CMK (cell line): Measurements from ENCODE around the gene PPP1R11.
"Not testable (repeated sequence)": the region's sequence is repeated elsewhere in the genome, so short reads cannot be mapped to it uniquely, and the experiment has no call there.

Source experiments
- DNase-seq: peaks from one replicate; pipeline ENCODE4 v3.0.0-alpha.2; 2010; ENCODE audit warnings: low read depth

The PPP1R11 gene

DNA sequence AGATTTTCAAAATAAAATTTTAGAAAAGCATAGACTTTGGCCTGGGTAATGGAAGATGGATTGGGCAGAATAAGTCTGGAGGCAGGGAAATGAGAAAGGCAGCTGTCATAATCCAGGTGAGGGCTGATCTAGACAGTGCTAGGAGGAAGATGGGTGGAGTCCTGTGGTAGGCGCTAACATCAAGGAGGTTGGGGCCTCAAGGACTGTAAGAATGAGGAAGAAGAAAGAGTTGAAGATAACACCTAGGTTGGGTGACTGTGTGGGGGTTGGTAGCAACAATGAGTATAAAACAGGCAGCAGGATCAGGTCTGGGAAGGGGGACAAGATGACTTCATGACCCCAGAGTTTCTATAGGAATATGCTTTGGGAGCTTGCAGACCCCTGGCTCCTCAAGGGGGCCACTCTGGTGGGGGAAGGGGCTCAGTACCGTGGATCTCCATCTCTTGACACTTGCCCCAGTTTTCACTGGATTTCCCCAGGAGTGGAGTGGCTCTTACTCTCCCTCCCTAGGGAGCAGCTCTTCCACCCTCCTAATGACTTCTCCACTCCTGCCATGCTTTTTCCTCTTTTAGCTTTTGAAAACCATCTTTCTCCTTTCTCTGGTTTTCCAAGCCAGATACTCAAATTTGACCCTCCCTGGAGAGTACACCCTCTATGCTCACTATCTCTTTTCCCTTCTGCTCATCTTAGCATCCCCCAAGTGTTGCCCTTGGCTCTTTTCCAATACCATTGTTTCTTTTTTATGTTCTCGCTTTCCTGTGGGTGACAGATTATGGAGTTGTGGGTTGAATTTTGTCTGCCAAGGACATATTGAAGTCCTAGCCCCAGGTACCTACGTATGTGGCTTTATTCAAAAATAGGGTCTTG lies 31.1 kb downstream of the PPP1R11 start:
- no peak for DNase-seq

DNA sequence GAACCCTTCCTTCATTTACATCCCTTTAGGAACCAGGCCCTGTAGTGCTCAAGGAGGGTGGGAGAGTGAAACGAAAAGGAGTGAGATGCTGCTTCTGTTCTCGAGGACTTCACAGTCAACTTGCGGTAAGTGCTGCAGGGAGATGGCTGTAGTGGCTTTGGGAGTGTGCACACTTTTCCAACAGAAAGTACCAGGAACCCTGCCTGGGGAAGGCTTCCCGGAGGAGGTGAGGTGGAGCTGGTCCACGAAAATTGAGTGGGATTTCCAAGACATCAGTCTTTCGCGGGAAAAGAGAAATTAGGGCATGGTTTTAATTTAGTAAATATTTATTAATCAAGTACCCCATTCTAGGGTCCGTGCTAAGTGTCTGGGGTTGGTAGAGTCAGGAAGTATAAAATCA lies 33.2 kb downstream of the PPP1R11 start:
- DNase-seq = no peak

DNA sequence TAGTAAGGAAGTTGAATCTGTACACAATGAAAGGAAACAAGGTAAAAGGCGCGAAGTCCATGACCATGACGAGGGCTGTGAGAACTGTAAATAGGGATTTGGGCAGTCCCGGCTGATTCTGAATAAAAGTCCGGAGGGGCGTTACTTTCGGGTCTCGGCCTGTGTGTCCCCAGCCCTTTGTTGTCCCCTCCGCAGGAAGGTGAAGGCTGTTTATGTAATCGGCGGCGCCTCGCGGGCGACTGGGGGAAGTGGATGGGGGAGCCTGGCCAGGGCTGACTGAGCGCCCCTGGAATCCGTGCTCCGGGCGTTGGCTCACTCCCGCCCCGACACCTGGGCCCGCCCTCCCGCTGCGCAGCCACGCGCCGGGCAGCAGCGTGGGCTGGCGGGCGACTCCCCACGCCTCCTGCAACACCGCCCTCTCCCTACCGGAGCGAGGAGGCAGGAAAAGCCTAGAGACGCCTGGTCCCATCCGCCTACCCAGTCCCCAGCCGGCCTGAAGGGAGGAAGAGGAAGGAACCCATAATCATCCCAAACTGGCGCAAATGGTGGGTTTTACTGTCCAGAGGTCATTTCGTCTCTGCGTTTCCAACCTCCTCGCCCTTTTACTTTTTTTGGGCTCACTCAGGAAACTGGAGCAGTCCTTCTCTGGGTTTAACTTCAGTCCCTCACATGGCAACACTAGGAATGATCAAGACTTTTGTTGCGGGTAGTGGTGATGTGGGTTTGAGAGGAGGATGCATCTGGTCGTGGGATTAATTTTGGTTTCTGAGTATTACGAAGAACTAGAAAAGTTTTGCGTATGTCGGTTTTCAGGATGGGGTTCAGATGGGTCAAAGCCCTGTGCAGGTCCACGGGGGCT lies 33.8 kb downstream of the PPP1R11 start:
- no peak for DNase-seq

DNA sequence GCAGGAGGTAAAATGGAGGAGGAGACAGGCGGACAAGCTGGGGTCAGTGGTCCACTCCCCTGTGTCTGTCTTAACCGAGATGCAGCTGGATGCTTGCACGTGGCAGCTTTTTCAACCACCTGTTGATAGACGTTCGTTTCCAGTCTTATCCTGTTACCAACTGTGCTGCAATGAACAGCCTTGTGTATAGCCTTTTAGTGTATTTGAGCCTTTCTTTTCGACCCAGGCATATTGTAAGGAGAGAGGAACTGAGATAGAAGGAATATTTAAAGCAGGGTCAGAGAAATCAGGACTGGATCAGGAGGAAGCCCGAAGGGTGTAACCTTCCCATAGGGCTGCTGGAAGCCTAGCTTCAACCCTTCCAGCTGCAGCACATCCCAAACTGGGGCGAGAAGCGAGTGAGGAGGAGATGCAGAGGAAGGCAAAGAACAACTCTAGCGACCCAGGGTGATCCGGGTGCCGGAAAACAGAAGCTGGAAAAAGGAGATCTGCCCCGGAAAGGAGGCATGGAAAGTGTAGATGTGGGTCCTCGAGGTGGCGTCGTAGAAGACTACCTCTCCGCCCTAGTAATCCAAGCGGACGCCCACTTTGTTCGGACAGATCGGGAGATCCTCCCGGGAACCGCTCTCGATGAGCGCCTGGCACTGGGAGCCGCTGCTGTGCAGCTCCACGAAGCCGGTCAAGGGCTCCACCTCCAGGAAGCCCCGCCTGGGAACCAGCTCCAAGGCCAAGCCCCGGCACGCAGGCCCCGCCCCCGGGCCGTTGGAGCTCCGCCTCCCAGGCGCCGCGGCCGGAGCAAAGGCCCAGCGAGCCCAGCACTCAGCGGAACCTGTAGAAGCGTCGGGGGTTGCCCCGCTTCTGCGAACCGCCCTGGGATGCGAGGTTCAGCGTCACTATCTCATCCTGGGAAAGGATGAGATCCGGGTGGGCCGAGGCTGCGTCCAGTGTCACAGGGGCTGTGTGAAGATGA lies 34.7 kb downstream of the PPP1R11 start:
- DNase-seq = peak; percentile 77

DNA sequence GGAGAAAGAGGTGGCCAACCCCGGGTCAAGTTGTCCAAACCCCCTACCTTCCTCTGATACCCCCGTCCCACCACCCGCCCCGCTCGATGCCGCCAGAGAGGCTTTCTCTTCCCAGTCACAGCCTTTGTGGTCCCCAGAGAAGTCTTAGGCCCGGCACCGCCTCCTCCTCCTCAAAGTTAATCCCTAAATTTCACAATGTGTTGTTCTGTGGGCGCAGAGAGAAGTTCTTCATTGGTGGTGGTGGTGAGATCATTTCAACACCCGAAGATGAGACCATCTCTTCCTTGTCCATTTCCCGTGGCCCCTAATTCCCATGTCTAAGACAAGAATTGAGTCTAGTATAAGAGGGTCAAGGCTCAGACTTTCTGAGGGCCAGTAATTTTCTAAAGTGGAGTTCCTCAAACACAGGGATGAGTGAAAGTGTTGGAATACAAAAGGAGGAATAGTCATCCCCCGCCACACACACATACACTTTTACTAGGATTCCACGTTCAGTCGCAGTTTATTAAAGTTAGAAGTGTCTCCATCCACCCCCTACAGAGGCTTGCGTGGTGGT lies 35.5 kb downstream of the PPP1R11 start:
- no peak for DNase-seq

DNA sequence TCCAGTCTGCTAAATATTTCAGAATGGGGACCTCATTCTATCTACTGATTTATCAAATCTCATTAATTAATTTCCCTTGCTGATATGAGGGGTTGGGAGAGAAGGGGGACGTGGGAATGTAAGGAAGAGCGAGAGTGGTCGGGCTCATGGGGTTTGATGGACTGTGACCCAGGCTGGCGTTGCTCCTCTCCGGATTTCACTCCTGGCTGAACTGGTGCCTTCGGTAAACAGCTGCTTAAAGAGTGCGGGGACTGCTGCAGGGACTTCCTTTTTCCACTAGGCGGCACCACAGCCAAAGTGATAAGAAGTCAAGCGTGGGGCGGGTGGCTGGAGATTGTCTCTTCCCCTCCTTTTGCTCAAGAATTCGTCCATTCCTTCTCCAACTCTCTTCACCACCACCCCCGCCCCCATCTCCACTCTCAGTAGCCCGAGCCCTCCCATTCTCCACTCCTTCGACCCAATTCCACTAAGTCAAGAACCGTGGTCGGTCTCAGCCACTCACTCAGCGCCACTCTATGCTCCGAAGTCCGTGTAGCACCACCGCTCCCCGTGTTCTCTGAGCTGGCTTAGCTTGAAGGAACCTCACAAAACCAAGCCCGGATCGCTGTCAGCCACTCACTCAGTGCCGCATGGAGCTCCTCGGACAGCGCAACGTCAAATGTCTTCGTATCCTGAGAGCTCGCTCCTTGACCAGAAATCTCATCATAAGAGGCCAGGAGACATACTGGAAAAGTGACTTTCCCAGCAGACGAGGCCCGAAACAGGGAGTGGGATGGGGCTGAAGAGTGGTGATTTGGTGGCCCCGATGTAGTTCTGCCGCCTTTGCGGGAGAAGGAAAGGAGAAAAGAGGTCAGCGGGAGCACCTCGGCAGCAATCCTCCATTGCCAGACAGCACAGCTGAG lies 36.2 kb downstream of the PPP1R11 start:
- peak; percentile 64 for DNase-seq

DNA sequence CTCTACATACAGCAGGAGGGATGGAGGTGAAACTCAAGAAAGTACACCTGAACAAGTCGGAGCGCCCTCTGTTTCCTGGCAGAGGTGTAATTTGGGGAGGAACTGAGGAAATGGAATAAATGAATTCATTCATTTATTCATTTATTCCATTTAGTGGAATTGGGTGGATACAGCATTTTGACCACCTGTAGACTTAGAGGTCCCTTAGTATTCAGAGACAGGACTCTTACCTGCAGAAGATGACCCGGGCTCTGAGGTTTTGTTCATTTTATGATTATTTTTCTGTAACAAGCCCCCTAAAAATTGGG lies 36.8 kb downstream of the PPP1R11 start:
- DNase-seq = no peak

DNA sequence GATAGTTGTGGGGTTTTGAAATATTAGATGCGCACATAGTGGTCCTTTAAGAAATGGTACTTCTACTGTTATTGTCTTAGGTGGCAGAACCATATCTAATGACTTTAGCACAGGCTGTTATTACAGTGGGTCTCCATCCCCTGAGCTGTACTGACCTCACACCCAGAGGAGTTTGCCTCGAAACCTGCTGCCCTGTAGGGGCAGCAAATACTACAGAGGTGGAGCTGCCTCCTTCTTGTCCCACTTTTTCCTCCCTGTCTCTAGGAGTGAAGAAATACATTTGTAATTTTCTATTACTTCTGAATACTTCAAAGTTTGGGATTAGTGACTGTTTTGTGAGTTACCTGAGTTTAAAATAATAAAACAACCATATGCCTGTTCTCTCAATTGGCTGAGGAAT lies 37.7 kb downstream of the PPP1R11 start:
- no peak for DNase-seq

DNA sequence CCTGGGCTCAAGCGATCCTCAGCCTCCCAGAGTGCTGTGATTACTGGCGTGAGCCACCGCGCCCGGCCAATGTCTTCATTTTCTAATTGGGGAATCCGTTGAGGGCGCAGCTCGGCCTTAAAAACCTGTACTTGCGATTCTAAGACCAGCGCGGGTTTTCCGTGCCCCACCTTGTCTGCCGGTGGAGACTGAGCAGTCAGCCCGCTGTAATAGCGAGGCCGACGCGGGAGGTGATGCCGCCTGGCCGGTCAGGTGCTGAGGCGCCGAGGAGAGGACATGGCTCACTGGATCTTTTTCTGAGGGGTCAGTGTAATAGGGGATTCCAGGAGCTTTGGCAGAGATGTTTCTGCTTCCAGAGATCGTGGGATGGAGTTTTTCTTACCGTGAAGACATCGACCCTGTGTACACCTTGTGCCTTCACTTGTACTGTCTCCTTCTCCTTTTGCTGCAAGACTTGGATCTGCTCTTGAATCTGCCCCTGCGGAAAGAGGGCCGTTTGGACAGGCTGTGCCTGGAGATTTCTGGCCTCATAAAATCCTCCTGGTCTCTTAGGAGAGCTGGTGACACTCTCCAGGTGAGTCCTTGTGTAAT lies 44.4 kb downstream of the PPP1R11 start:
- no peak for DNase-seq

DNA sequence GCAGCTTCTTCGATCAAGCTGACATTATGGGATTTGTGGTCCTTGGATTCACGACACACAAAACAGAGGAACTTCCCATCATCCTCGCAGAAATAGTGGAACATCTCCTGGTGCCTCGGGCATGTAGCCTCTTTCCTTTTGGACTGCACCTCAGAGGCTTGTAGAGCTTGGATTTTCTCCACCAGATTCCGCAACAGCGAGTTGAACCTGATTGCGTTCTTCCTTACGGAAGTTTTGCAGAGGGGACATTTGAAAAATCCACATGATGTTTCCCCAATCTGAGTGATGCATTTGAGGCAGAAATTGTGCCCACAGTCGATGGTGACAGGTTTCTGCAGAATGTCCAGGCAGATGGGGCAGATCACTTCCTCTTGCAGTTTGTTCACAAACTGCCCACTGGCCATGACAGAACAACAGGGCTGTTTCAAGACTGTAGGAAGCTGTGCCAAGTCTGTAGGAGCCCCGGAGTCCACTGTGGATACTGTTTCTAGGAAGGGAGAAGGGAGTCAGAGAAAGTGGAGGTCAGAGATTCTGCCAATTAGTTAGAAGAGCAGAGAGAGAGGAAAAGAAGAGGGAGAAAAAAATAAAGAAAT lies 45.5 kb downstream of the PPP1R11 start:
- no peak for DNase-seq

DNA sequence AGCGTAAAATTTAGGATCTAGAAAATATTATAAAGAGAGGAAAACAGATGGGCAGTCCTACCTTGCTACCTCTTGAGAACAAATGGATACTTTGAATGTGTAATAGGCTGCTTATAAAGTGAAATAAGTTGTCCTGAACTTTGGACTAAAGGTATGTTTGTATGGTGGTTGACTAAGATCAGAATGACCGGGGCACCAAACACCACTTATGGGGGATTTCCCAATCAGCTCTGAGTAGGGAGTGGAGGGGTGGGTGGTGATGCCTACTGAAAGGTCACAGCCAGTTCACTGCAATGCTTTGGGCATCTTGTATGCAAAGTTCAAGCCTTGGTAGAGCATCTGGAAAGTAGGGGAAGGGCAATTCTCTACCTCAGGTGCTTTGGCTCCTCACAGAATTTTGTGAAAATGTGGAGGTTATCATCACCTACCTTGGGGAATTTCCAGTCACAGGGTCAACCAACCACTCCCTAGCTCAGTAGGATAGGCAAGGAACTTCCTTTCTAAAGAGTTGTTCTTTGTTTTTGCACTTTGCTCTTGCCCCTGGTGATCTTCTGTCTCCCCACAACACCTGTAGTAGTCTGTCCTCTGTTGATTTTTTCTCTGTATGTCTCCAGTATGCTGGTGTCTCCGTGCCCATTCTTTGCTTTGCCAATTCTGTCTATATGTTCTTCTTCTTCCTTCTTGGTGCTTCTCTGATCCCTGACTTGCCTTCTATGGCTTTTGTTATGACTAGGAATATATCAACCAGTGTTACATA lies 46.2 kb downstream of the PPP1R11 start, which contains the start of gene TRIM31:
Gene TRIM31 (minus strand): TSS at position 88 of the 757 bp plus-strand sequence. CDS start 285 bp downstream, outside the sequence.
- no peak for DNase-seq

DNA sequence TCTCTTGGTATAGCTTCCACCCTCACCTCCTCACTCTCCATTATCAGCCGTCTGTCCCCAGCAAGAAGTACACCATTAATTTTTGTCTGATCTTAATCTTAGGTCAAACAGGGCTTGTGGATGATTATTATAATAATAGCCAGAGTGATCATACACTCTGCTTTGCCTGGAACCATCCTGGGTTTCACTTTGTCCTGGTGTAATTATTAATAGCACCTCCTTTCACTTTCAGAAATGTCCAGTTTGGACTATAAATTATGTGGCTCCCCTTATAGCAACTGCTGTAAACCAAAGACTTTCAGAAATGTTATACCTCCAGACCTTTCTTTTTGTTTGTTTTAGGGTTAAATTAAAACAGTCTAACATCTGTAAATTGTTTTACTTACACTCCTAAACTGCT lies 46.8 kb downstream of the PPP1R11 start:
- DNase-seq = no peak

DNA sequence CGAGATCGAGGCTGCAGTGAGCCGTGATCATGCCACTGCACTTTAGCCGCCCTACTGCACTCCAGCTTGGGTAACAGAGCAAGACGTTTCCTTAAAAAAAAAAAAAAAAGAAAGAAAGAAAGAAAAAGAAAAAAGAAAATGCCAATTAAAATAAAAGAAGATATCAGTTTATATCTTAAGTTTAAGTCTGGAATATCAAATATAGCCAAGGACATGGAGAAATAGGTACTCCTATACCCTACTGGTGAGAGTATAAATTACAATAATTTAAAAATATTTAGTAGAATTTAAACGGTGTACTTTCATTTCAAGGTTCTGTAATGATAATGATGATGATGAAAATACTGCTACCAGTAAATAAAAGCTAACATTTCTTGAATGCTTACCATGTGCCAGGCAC lies 49.7 kb downstream of the PPP1R11 start:
- no peak for DNase-seq

DNA sequence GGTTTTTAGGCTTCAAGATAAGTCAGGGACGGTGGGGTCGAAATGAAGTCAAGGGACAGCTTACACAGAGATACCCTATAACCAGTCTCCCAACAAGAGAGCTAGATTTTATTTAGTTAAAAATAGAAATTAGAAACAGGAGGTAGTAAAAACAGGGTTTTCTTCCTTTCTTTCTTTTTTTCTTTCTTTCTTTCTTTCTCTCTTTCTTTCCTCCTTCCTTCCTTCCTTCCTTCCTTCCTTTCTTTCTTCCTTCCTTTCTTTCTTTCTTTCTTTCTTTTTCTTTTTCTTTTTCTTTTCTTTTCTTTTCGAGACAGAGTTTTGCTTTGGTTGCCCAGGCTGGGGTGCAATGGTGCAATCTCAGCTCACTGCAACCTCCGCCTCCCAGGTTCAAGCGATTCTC lies 51.7 kb downstream of the PPP1R11 start:
- not testable (repeated sequence) for DNase-seq
